ENCODE data around the gene BANF2.

Gene BANF2

GRCh38 chr20:17693444-17694001, 6.2 kb upstream of the BANF2 start:
- H3K4me3 ChIP-seq (ENCODE audit: low read depth, low read length) = no peak overlapping the region
- no peak for DNase-seq (ENCODE audit: low read depth)
- TF ChIP-seq POLR2A (IDR thresholded peaks at IDR 0.05; ENCODE audit: extremely low read depth, insufficient read length) (no peak), CTCF (IDR thresholded peaks at IDR 0.05; ENCODE audit: low read depth, low read length) (no peak), MYC (IDR thresholded peaks at IDR 0.05; ENCODE audit: low read depth, low read length) (no peak)
- TF ChIP-seq, protein P1, sequence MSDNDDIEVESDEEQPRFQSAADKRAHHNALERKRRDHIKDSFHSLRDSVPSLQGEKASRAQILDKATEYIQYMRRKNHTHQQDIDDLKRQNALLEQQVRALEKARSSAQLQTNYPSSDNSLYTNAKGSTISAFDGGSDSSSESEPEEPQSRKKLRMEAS (IDR thresholded peaks at IDR 0.05; ENCODE audit: low read depth, low read length) = no peak

DNA sequence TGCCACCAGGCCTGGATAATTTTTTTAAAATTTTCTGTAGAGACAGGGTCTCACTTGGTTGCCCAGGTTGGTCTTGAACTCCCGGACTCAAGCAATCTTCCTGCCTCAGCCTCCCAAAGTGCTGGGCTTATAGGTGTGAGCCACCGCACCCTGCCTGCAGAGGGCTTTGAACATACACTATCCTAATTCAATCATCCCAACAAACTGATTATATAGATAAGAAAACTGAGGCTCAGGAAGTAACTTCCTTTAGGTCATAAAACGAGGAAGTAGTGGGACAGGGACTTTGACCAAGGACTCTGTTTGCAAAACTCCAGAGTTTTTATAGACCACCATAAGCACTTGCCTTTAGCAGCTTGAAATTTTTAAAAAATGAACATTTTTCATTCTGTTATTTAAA, 5.0 kb upstream of the BANF2 start:
- no peak overlapping the region for H3K4me3 ChIP-seq (ENCODE audit: low read depth, low read length)
- TF ChIP-seq POLR2A (IDR thresholded peaks at IDR 0.05; ENCODE audit: extremely low read depth, insufficient read length) (no peak), MYC (IDR thresholded peaks at IDR 0.05; ENCODE audit: low read depth, low read length) (no peak), CTCF (IDR thresholded peaks at IDR 0.05; ENCODE audit: low read depth, low read length) (no peak)
- TF ChIP-seq, protein P1 (IDR thresholded peaks at IDR 0.05; ENCODE audit: low read depth, low read length) = no peak
- peak; percentile 12 for DNase-seq (ENCODE audit: low read depth)

GRCh38 chr20:17696287-17696686, 3.5 kb upstream of the BANF2 start:
- DNase-seq (ENCODE audit: low read depth) = no peak
- H3K4me3 ChIP-seq (ENCODE audit: low read depth, low read length) = no peak overlapping the region
- TF ChIP-seq, protein P1 (IDR thresholded peaks at IDR 0.05; ENCODE audit: low read depth, low read length) = no peak
- TF ChIP-seq POLR2A (IDR thresholded peaks at IDR 0.05; ENCODE audit: extremely low read depth, insufficient read length) (no peak), CTCF (IDR thresholded peaks at IDR 0.05; ENCODE audit: low read depth, low read length) (no peak), MYC (IDR thresholded peaks at IDR 0.05; ENCODE audit: low read depth, low read length) (no peak)

- TF ChIP-seq, protein P1 (IDR thresholded peaks at IDR 0.05; ENCODE audit: low read depth, low read length) = no peak
- TF ChIP-seq MYC (IDR thresholded peaks at IDR 0.05; ENCODE audit: low read depth, low read length) (no peak), POLR2A (IDR thresholded peaks at IDR 0.05; ENCODE audit: extremely low read depth, insufficient read length) (no peak), CTCF (IDR thresholded peaks at IDR 0.05; ENCODE audit: low read depth, low read length) (no peak)
- no peak for DNase-seq (ENCODE audit: low read depth)
- H3K4me3 ChIP-seq (ENCODE audit: low read depth, low read length) = no peak overlapping the region
Observed at GRCh38 chr20:17697171-17697570, 2.6 kb upstream of the BANF2 start.

DNA sequence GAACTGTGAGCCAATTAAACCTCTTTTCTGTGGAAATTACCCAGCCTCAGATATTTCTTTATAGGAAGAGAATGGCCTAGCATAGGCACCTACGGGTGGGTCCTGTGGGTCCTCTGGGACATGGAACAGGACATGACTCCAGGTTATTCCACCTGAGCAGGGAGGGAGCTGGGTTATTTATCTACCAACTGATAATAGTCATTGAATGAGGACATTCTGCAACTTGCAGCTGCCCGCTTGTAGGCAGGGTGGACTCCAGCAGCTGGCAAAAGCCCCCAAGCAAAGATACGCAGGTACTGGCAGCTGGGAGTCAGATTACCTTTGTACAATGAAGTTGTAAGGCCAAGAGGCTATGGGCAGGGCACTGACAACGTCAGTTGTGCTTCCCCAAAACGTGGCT, 1.4 kb upstream of the BANF2 start:
- no peak overlapping the region for H3K4me3 ChIP-seq (ENCODE audit: low read depth, low read length)
- no peak for TF ChIP-seq POLR2A (IDR thresholded peaks at IDR 0.05; ENCODE audit: extremely low read depth, insufficient read length)
- TF ChIP-seq, protein P1 (IDR thresholded peaks at IDR 0.05; ENCODE audit: low read depth, low read length) = no peak
- TF ChIP-seq CTCF (IDR thresholded peaks at IDR 0.05; ENCODE audit: low read depth, low read length) = no peak
- TF ChIP-seq MYC (IDR thresholded peaks at IDR 0.05; ENCODE audit: low read depth, low read length) = no peak
- DNase-seq (ENCODE audit: low read depth) = no peak
